Sigmoid colon (tissue), 7 donors: ENCODE data around the gene HK1. TPM values are rescaled to one million over a fixed set of nuclear protein-coding genes. Genes with fewer than 3 reads are reported as not detected.
"Not testable (repeated sequence)": the region's sequence is repeated elsewhere in the genome, so short reads cannot be mapped to it uniquely, and the experiment has no call there.

Source experiments
- DNase-seq: peaks from one replicate; pipeline ENCODE4 v3.0.0-alpha.2; 2019
- H3K27ac ChIP-seq, 4 donors: fragments of 200-600 bp; sonication (generic); one replicate each; pipeline ENCODE4 v1.5.1; 2016 to 2019; ENCODE audit warnings: mild to moderate bottlenecking in 1 of 4
- H3K27me3 ChIP-seq, 3 donors: fragments of 200-600 bp; sonication (generic); one replicate each; pipeline ENCODE4 v1.5.1; 2019; ENCODE audit warnings: mild to moderate bottlenecking in 1 of 3
- H3K36me3 ChIP-seq, 4 donors: fragments of 200-600 bp; sonication (generic); one replicate each; pipeline ENCODE4 v1.5.1; 2016 to 2019
- H3K4me1 ChIP-seq, 4 donors: fragments of 200-600 bp; sonication (generic); one replicate each; pipeline ENCODE4 v1.5.1; 2017 to 2019
- H3K4me3 ChIP-seq, 4 donors: fragments of 200-600 bp; sonication (generic); one replicate each; pipeline ENCODE4 v1.5.1; 2017 to 2019; ENCODE audit warnings: mild to moderate bottlenecking in 2 of 4, moderate library complexity in 1 of 4
- H3K9me3 ChIP-seq, 4 donors: fragments of 200-600 bp in 3 of 4; sonication (generic) in 3 of 4; one replicate each; pipeline versions ENCODE4 v1.5.1 to v1.6.1; 2013 to 2019
- EP300 ChIP-seq, 4 donors: sonication (generic); formaldehyde crosslinking; IDR thresholded peaks; one replicate each; pipeline ENCODE4 v1.6.1; 2017; ENCODE audit warnings: antibody characterized with exemption in 4 of 4
- POLR2A ChIP-seq, 2 donors: fragments of 450-650 bp; IDR thresholded peaks; one replicate each; pipeline ENCODE4 v1.6.1; 2016; ENCODE audit warnings: antibody characterized with exemption in 2 of 2, mild to moderate bottlenecking in 2 of 2, moderate library complexity in 2 of 2
- POLR2AphosphoS5 ChIP-seq, 4 donors: sonication (generic); formaldehyde crosslinking; IDR thresholded peaks; one replicate each; pipeline ENCODE4 v1.6.1; 2017; ENCODE audit warnings: antibody characterized with exemption in 4 of 4
- WGBS, 2 donors: extraction: QIAGEN DNeasy Blood & Tissue Kit; methylation state at CpG; one replicate each; pipeline ENCODE4 v1.1.7; 2013; 5-methylcytosine and 5-hydroxymethylcytosine counted together
- intact Hi-C: fragments of 100-400 bp; cut with DNase I; formaldehyde crosslinking; loops from one replicate; pipeline ENCODE4 v1.15.1; 2023
- polyA plus RNA-seq, 3 donors: library from polyadenylated mRNA; stranded (reverse); fragments of 200-250 nt; gene quantifications; one replicate each; pipeline ENCODE4 v1.2.3, GENCODE V29; 2013
- total RNA-seq, 4 donors: library from RNA; depleted of rRNA; stranded (reverse); fragments of >200 nt; gene quantifications; one replicate each; pipeline ENCODE4 v1.1.0, GENCODE V29; 2016
- TF ChIP-seq, protein P1 (sequence below), 4 experiments: fragments of 450-650 bp in 3 of 4; fragments of 200-600 bp in 1 of 4; IDR thresholded peaks; one replicate each; pipeline ENCODE4 v1.5.1; 2016 to 2019; ENCODE audit warnings: antibody characterized with exemption in 4 of 4, mild to moderate bottlenecking in 3 of 4, moderate library complexity in 2 of 4
- donor health status: healthy with polysubstance abuse.
- donor health status: Bipolar disorder and iron deficiency.
- donor health status: healthy.

The HK1 gene
- total and polyA plus RNA-seq, 7 donors: 23.4 to 74.9 (median 65.8) TPM

DNA sequence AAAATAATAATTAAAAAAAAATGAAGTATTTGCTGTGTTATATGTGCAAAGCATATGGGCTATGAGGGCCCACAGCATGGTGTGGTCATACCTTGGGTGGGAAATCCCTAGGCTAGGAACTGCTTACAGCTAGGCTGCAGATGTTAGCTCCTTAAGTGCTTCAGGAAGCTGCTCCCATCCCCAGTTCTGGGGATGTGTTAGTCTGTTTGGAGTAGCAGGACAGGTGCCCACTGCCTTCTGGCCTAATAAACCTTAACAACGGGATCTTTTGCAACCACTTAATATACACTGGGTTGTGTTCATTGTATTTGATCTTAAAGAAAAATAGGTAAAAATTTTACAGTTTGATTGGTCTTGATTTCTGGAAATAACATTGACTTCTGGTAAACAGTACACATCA is 46.3 kb downstream of the HK1 start:
- no peaks in the 10 kb centered on the region for H3K27me3 ChIP-seq
- intact Hi-C loops: loop anchor here (10.0 kb wide), 1 partner anchor 180 kb away; no protein-coding TSS in a partner anchor
- H3K27ac ChIP-seq: peak overlapping the region in 2 of 4 donors; percentile 32 to 33
- H3K4me1 ChIP-seq: peaks cover 0 to 85% (median 77%) of the 10 kb centered on the region in 4 donors
- no peak for DNase-seq
- no peaks in the 10 kb centered on the region for H3K36me3 ChIP-seq
- TF ChIP-seq, protein P1, sequence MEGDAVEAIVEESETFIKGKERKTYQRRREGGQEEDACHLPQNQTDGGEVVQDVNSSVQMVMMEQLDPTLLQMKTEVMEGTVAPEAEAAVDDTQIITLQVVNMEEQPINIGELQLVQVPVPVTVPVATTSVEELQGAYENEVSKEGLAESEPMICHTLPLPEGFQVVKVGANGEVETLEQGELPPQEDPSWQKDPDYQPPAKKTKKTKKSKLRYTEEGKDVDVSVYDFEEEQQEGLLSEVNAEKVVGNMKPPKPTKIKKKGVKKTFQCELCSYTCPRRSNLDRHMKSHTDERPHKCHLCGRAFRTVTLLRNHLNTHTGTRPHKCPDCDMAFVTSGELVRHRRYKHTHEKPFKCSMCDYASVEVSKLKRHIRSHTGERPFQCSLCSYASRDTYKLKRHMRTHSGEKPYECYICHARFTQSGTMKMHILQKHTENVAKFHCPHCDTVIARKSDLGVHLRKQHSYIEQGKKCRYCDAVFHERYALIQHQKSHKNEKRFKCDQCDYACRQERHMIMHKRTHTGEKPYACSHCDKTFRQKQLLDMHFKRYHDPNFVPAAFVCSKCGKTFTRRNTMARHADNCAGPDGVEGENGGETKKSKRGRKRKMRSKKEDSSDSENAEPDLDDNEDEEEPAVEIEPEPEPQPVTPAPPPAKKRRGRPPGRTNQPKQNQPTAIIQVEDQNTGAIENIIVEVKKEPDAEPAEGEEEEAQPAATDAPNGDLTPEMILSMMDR (IDR thresholded peaks at IDR 0.05): no peak
- TF ChIP-seq EP300 (IDR thresholded peaks at IDR 0.05): no peak
- TF ChIP-seq POLR2A (IDR thresholded peaks at IDR 0.05): no peak
- no peaks in the 10 kb centered on the region for H3K9me3 ChIP-seq
- 44 to 75% methylated on average over 1 of the region's 1 CpG for WGBS, 2 donors
- no peak overlapping the region for H3K4me3 ChIP-seq

DNA sequence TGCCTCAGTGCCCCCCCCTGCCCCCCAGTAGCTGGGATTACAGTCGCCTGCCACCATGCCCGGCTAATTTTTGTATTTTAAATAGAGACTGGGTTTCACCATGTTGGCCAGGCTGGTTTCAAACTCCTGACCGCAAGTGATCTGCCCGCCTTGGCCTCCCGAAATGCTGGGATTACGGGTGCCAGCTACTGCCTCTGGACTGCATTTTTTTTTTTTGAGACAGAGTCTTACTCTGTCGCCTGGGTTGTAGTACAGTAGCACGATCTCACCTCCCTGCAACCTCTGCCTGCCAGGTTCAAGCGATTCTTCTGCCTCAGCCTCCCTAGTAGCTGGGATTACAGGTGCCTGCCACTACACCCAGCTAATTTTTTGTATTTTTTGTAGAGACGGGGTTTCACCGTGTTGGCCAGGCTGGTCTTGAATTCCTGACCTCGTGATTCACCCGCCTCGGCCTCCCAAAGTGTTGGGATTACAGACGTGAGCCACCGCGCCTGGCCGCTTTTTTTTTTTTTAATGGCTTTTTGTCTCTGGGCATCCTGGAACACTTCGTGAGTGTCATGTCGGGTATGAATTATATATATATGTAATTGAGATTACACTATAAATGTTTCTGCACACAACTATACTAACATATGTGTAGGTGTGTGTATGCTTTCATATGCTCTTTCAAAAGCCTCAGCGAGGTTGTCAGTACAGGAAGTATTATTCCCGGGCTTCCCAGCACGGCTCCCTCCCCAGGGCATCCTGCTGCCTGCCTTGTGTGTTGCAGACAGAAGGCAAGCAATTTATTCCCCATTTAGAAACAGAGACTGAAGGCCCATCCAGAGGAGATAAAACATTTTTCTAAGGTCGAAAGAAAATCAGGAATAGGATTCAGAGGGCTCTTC is 47.6 kb downstream of the HK1 start:
- 69 to 79% methylated on average over 24 of the region's 24 CpGs for WGBS, 2 donors

GRCh38 chr10:69326692-69327091 is 48.4 kb downstream of the HK1 start:
- Histone ChIP-seq H3K27ac (peak overlapping the region; percentile 25 to 91 (median 71)), H3K4me1 (peaks cover 0 to 76% (median 67%) of the 10 kb centered on the region in 4 donors), H3K4me3 (no peak overlapping the region), H3K36me3 (no peaks in the 10 kb centered on the region), H3K27me3 (no peaks in the 10 kb centered on the region), H3K9me3 (no peaks in the 10 kb centered on the region)
- 32 to 78% methylated on average over 3 of the region's 3 CpGs for WGBS, 2 donors
- intact Hi-C loops: loop anchor here (10.0 kb wide), 1 partner anchor 178 kb away; no protein-coding TSS in a partner anchor
- TF ChIP-seq POLR2AphosphoS5 (IDR thresholded peaks at IDR 0.05) (no peak), EP300 (IDR thresholded peaks at IDR 0.05) (no peak), POLR2A (IDR thresholded peaks at IDR 0.05) (no peak)
- TF ChIP-seq, protein P1 (IDR thresholded peaks at IDR 0.05): no peak
- no peak for DNase-seq

More for the DNA sequence above, 47.6 kb downstream of the HK1 start:
- not testable (repeated sequence) for H3K36me3 ChIP-seq, H3K27me3 ChIP-seq, H3K9me3 ChIP-seq, DNase-seq, H3K4me3 ChIP-seq
- H3K27ac ChIP-seq: peak overlapping the region; percentile 25 to 91 (median 71)
- intact Hi-C loops: loop anchor here (10.0 kb wide), 1 partner anchor 179 kb away; no protein-coding TSS in a partner anchor
- peak in 1 of 4 donors; percentile 39 for TF ChIP-seq POLR2AphosphoS5 (IDR thresholded peaks at IDR 0.05)
- H3K4me1 ChIP-seq: peaks cover 0 to 82% (median 74%) of the 10 kb centered on the region in 4 donors

DNA sequence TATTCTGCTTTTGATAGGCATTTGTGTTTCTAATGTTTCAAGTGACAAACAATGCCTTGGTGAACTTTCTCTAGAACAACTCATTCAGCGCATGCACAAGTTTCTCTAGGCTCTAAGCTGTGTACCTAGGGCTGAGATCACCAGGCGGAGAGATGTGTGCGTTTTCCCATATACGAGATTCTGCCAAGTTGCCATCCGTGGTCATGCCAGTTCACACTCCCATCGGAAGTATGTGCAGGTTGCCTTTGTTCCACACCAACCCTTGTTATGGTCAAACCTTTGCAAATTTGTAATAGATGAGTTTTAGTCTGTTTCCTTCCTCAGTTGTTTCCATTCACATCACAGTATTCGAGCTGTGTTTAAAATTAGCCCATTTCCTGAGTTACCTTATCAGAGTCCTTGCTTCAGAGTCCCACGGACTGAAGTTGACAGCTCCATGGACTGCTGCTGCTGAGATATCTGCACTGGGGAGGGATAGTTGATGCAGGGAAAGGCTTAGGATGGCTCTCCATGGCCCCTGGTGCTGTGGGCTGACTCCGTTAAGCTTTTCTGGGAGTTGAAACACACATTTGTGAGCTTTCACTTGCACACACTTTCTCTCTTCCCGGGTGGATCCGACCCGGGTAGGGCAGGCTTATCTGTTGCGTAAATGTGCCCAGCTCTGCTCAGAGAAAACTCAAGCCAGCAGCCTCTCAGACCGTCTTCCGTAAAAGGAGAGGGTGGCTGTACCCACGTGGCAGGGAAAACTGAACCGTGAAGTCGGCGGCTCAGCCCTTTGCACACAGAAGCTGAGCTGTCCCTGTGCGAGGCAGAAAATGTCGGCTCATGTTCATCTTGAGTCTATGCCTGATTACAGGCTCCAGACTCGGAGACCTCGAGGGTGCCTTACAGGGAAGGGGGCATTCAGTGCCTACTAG is 49.4 kb downstream of the HK1 start:
- TF ChIP-seq POLR2A (IDR thresholded peaks at IDR 0.05) (peak; percentile 63 to 66), EP300 (IDR thresholded peaks at IDR 0.05) (no peak), POLR2AphosphoS5 (IDR thresholded peaks at IDR 0.05) (peak; percentile 81 to 97 (median 88))
- TF ChIP-seq, protein P1 (IDR thresholded peaks at IDR 0.05): no peak
- Histone ChIP-seq H3K4me1 (peaks cover 0 to 82% (median 73%) of the 10 kb centered on the region in 4 donors), H3K9me3 (no peaks in the 10 kb centered on the region), H3K4me3 (peak overlapping the region in 3 of 4 donors; percentile 26 to 43 (median 39)), H3K27ac (peak overlapping the region; percentile 80 to 91 (median 82)), H3K27me3 (no peaks in the 10 kb centered on the region), H3K36me3 (no peaks in the 10 kb centered on the region)
- peak; percentile 93 for DNase-seq
- intact Hi-C loops: loop anchor here (10.0 kb wide), 1 partner anchor 177 kb away; no protein-coding TSS in a partner anchor
- 36 to 46% methylated on average over 23 of the region's 23 CpGs for WGBS, 2 donors
